ENCODE measurements around the gene PLSCR2. TPM values are rescaled to one million over a fixed set of nuclear protein-coding genes. Genes with fewer than 3 reads are reported as not detected.
"Not testable (repeated sequence)": the region's sequence is repeated elsewhere in the genome, so short reads cannot be mapped to it uniquely, and the experiment has no call there.

PLSCR2 gene
- total RNA-seq, 6 experiments from 2014 or later = not detected

DNA sequence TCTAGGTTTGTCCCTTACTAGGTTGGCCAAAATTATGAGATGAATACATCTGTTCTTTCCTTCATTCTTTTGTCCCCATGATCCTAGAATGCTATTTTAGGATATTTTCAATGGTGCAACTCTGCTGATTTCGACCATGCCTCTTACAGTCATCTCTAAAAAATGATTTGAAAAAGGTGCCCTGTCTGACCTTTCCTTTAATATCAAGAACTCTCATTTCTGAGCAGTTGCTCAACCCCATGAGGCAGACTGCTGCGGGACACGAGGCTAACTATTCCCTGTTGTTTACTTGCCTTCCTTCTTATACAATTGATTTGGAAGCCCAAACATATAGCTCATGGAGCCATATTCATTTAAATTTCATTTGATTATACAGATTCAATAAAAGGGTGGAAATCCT is 14.6 kb downstream of the PLSCR2 start:
- H3K36me3 Mint-ChIP-seq (ENCODE audit: low read depth) = no peaks in the 10 kb centered on the region
- DNase-seq = no peak
- no peak overlapping the region for H3K4me3 Mint-ChIP-seq
- H3K27ac Mint-ChIP-seq = no peak overlapping the region
- no peaks in the 10 kb centered on the region for H3K27me3 Mint-ChIP-seq (ENCODE audit: insufficient read depth)
- no peaks in the 10 kb centered on the region for H3K9me3 Mint-ChIP-seq
- H3K4me1 Mint-ChIP-seq (ENCODE audit: low read depth) = peaks cover 8% of the 10 kb centered on the region
- no peak for TF ChIP-seq CTCF (IDR thresholded peaks at IDR 0.05)

GRCh38 chr3:146449613-146450012 is 19.7 kb downstream of the PLSCR2 start:
- no peaks in the 10 kb centered on the region; the same call in 1 of the 2 replicates for H3K9me3 Mint-ChIP-seq
- TF ChIP-seq CTCF (IDR thresholded peaks at IDR 0.05) = no peak
- no peak for DNase-seq
- no peaks in the 10 kb centered on the region for H3K36me3 Mint-ChIP-seq (ENCODE audit: low read depth)
- no peak overlapping the region for H3K4me3 Mint-ChIP-seq
- peaks cover 1% of the 10 kb centered on the region for H3K4me1 Mint-ChIP-seq (ENCODE audit: low read depth)
- no peak overlapping the region for H3K27ac Mint-ChIP-seq
- peaks cover 8% of the 10 kb centered on the region; the same call in 1 of the 2 replicates for H3K27me3 Mint-ChIP-seq (ENCODE audit: insufficient read depth)

DNA sequence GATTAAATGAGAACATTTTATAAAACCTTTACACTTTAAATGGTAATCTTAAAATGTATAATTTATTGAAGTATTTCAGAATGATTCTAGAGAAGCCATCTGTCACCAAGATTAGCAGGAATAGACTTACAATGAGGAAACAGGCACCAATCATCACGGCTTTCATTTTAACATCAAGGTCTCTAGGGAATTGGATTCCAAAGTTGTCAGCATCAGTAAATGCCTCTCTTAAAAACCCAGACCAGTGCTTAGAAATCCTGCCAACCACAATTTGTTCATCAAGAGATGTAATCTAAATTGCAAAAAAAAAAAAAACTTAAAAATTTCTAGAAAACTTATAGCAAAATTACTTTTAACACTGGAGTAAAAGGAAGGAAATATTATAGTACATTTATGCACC is 20.3 kb downstream of the PLSCR2 start:
- no peak for DNase-seq
- Mint-ChIP-seq H3K4me3 (no peak overlapping the region), H3K36me3 (ENCODE audit: low read depth) (no peaks in the 10 kb centered on the region), H3K9me3 (no peaks in the 10 kb centered on the region; the same call in 1 of the 2 replicates), H3K27me3 (ENCODE audit: insufficient read depth) (peaks cover 8% of the 10 kb centered on the region; the same call in 1 of the 2 replicates), H3K27ac (no peak overlapping the region), H3K4me1 (ENCODE audit: low read depth) (no peaks in the 10 kb centered on the region)
- no peak for TF ChIP-seq CTCF (IDR thresholded peaks at IDR 0.05)

GRCh38 chr3:146446026-146446425 is 23.3 kb downstream of the PLSCR2 start:
- Mint-ChIP-seq H3K27ac (no peak overlapping the region), H3K9me3 (no peaks in the 10 kb centered on the region; the same call in 1 of the 2 replicates), H3K27me3 (ENCODE audit: insufficient read depth) (peaks cover 8% of the 10 kb centered on the region; the same call in 1 of the 2 replicates), H3K36me3 (ENCODE audit: low read depth) (no peaks in the 10 kb centered on the region), H3K4me3 (no peak overlapping the region), H3K4me1 (ENCODE audit: low read depth) (no peaks in the 10 kb centered on the region)
- TF ChIP-seq CTCF (IDR thresholded peaks at IDR 0.05) = no peak
- no peak for DNase-seq

GRCh38 chr3:146440310-146440709 is 29.1 kb downstream of the PLSCR2 start:
- not testable (repeated sequence) for H3K27ac Mint-ChIP-seq; H3K4me3 Mint-ChIP-seq; H3K9me3 Mint-ChIP-seq; H3K4me1 Mint-ChIP-seq (ENCODE audit: low read depth); H3K27me3 Mint-ChIP-seq (ENCODE audit: insufficient read depth); H3K36me3 Mint-ChIP-seq (ENCODE audit: low read depth); DNase-seq

GRCh38 chr3:146432066-146432465 is 37.3 kb downstream of the PLSCR2 start:
- Mint-ChIP-seq H3K4me3 (no peak overlapping the region), H3K4me1 (ENCODE audit: low read depth) (no peaks in the 10 kb centered on the region), H3K9me3 (peaks cover 7% of the 10 kb centered on the region; the same call in 1 of the 2 replicates), H3K27ac (no peak overlapping the region), H3K27me3 (ENCODE audit: insufficient read depth) (peaks cover 3% of the 10 kb centered on the region; the same call in 1 of the 2 replicates), H3K36me3 (ENCODE audit: low read depth) (no peaks in the 10 kb centered on the region)
- no peak for DNase-seq
- no peak for TF ChIP-seq CTCF (IDR thresholded peaks at IDR 0.05)
